RCC 7860 (cell line): ENCODE results near the gene COL6A2.

Experiments used
- DNase-seq: peaks from one replicate; pipeline ENCODE4 v3.0.0-alpha.2; 2015; ENCODE audit warnings: low spot score
- FAIRE-seq: peaks from 2 replicates; lab custom pipeline; 2012; peaks lifted over from hg19 to GRCh38; lab: Jason Lieb, UNC

The COL6A2 gene

DNA sequence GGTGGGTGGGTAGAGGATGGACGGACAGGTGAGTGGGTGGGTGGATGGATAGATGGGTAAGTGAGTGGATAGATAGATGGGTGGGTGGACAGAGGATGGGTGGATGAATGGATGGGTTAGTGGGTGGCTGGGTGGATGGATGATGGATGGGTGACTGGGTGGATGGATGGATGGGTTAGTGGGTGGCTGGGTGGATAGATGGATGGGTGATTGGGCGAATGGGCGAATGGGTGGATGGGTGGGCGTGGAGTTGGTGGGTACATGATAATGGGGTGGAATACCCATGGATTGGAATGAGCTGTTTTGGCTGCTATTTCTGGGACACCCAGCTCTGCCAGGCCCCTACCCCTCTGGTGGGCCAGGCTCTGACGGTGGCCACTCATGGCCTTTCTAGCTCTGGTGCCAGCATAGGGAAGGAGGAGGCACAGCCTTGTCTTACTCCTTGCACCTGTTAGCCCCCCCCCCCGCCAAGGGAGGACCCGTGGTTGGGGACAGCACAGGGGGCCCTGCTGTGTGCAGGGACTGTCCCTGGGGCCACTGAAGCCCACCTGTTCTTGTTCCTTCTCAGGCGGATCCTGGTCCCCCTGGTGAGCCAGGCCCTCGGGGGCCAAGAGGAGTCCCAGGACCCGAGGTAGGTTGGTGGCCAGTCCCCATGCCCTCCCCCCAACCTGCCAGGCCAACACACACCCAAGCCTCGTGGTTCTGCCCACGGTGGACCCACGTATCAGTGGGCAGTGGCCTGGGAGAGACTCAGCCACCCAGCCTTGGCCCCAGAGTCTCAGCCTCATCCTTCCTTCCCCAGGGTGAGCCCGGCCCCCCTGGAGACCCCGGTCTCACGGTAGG is 26.4 kb downstream of the COL6A2 start:
- FAIRE-seq (no peak), DNase-seq (no peak)

DNA sequence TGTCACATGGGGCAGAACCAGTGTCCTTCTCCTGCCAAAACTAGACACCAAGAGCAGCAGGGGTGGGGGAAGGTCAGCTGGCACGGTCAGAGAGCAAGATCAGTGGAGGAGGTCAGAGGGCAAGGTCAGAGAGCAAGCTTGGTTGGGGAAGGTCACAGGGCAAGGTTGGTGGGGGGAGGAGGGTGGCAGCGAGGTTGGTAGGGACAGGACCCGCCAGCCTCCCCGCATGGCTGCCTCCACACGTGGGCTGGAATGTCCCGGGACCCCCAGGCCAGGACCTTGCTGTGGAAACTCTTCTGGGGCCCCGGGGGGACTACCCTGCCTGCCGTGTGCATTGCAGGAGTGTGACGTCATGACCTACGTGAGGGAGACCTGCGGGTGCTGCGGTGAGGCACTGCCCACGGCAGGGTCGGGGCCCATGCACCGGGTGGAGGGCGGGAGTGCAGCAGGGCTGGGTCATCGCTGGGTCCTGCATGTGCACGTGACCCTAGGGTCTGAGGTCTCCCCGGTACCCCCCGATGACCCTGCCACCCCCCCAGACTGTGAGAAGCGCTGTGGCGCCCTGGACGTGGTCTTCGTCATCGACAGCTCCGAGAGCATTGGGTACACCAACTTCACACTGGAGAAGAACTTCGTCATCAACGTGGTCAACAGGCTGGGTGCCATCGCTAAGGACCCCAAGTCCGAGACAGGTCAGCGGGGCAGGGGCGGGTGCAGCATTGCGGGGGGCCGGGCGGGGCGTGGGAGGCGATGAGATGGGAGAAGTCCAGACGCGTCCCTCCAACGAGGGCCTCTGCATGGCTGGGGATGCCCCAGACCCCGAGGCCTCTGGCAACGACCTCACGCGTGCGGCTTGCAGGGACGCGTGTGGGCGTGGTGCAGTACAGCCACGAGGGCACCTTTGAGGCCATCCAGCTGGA is 27.3 kb downstream of the COL6A2 start:
- DNase-seq = no peak
- no peak for FAIRE-seq

DNA sequence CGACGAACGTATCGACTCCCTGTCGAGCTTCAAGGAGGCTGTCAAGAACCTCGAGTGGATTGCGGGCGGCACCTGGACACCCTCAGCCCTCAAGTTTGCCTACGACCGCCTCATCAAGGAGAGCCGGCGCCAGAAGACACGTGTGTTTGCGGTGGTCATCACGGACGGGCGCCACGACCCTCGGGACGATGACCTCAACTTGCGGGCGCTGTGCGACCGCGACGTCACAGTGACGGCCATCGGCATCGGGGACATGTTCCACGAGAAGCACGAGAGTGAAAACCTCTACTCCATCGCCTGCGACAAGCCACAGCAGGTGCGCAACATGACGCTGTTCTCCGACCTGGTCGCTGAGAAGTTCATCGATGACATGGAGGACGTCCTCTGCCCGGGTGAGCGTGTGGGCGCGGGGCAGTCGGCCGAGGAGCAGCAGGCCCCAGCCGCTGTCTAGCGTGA is 28.0 kb downstream of the COL6A2 start:
- FAIRE-seq (no peak), DNase-seq (no peak)

DNA sequence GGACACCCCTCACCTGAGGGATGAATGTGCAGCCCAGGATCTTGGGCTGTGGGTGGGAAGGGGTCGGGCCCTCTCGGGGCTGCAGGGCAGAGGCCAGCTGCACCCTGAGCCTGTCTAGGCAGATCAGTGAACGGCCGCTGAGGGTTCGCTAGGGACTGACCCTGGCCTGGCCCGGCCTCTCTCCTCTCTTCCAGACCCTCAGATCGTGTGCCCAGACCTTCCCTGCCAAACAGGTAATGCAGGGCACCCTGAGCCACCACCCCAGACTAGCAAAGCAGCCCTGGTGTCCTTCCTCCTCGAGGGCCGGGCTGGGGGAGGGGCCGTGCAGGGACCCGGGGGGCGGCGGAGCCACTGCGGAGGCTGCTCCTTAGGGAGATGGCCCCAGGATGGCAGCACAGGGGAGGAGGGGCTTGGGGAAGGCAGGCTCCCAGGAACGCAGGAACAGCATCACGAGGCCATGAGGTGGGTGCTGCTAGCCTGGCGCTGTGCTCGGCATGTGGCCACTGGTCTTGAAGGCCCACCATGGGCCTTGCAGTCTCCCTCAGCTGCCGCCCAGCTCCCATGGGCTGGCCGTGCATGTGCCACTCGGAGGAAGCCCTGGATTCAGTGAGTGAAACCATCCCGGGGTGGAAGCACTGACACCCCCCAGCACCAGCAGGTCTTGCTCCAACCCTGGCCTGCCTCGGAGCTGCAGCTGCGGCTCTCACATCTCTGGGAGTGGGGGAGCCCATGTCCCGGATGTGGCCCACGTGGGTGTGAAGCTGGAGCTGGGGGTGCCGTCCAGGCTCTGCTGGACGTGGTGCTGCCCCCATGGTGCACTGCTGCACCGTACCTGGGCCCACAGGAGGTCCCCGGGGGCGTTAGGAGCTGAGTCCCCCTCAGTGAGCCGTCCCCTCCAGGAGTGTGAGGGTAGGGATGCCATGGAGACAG is 28.7 kb downstream of the COL6A2 start:
- no peak for DNase-seq
- FAIRE-seq = no peak

DNA sequence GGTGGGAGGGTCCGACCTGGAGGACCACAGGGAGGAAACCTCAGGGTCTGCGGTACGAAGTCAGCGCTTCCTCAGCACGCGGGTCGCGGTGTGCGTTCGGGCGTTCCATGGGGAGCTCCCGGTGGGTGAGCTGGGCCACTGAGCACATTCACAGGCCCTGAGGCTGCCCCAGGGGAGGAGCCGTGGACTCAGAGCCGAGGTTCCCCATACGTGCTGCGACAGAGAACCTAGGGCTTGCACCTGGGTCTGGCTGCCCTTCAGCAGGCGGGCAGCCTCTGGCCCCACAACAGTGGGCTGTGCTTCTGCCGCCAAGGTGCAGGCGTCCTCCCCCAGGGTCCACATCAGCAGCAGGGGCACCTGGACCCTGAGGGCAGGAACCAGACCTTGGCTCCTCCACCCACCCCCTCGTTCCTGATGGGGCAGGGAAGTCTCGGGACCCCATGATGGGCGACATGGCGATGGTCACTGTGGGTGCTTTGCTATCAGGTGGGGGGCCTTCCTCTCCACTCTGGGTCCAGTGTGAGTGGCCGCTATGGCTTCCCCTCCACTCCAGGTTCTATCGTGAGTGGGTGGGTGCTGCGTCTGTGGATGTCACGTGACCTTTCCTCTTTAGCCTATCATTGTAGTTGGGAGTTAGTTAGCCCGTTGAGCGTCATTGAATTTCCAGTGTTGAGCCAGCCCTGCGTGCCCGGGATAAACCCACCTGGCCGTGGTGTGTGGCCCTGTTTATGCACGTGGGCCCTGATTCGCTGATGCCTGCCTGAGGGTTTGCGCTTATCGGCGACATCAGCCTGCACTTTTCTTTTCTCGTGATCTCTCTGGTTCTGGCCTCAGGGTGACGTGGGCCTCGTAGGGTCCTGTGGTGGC is 29.6 kb downstream of the COL6A2 start:
- DNase-seq (no peak), FAIRE-seq (no peak)

DNA sequence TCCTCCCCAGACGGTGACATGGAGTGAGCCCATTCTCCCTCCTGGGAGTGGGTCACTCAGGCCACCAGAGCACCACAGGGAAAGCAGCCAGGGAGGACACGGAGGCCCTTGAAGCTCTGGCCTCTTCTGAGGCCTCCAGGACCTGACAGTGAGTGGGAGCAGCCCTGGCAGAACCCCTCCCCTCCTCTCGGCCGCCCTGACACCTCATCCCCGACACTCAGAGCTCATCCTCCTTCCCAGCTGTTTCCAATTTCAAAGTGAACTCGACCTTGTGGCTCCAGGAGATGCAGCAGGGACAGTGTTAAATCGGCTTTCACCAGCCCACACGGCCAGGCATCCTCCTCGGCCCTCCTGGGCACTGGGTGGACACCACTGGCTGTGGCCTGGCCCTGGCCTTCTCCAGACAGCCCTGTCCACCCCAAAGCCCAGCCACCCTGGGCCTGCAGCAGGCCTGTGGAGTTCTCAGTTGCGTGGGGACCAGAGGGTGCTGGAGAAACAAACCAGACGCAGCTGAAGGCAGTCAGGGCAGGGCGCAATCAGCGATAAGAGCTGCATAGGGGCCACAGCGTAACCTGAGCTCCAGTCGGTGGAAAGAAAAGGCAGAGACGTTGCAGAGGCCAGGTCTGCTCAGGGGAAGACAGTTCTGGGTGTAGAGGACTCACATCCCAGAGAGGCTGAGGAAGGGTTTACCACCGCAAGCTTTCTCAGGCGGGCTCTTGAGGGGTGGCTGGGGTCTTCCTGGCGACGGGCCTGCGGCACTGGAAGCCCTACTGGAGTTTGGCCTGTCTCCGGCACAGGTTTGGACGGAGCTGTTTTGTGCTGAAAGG is 30.4 kb downstream of the COL6A2 start:
- no peak for FAIRE-seq
- no peak for DNase-seq

DNA sequence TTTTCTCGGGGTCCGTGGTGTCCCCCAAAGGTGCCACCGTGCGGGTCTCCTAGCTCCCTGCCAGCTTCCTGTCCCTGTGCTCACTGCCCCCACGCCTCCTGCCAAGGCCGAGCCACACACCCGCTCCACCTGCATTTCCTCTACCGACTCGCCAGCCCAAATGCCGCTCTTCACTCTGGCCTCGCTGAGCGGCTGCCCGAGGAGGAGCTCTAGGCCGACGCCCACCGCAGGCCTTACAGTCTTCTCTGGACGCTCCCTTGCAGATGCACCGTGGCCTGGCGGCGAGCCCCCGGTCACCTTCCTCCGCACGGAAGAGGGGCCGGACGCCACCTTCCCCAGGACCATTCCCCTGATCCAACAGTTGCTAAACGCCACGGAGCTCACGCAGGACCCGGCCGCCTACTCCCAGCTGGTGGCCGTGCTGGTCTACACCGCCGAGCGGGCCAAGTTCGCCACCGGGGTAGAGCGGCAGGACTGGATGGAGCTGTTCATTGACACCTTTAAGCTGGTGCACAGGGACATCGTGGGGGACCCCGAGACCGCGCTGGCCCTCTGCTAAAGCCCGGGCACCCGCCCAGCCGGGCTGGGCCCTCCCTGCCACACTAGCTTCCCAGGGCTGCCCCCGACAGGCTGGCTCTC is 31.1 kb downstream of the COL6A2 start:
- DNase-seq (no peak), FAIRE-seq (no peak)

DNA sequence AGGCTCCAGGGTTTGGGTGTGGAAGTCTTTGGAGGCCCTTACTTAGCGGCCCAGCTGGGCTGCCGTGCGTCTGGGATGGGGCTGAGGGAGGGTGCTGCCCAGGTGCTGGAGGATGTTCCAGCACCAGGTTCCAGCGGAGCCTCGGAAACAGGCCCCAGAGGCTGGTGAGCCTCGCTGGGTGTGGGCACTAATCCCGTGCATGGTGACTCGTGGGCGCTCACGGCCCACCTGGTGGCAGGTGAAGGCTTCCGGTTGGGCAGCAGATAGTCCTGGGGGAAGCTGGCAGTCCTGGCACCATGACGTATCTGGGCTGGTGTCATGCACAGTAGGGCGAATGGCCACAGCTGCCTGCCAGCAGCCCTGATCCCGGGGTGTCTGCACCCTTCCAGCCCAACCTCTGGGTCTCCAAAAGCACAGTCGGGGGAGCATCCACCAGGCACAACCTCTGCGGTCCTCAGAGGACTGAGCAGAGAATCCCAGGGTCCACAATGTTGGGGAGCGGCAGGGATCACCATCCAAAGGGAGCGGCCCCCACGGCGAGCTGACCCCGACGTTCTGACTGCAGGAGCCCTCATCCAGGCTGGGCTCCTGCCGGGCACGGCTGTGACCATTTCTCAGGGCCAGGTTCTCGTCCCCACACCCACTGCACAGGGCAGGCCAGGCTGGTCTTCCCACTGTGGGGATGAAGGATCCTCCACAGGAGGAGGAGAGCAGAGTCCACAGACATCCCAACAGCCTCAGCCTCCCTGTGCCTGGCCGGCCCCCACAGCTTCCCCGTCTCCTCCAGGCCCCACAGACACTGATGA is 32.1 kb downstream of the COL6A2 start:
- no peak for DNase-seq
- FAIRE-seq = no peak

DNA sequence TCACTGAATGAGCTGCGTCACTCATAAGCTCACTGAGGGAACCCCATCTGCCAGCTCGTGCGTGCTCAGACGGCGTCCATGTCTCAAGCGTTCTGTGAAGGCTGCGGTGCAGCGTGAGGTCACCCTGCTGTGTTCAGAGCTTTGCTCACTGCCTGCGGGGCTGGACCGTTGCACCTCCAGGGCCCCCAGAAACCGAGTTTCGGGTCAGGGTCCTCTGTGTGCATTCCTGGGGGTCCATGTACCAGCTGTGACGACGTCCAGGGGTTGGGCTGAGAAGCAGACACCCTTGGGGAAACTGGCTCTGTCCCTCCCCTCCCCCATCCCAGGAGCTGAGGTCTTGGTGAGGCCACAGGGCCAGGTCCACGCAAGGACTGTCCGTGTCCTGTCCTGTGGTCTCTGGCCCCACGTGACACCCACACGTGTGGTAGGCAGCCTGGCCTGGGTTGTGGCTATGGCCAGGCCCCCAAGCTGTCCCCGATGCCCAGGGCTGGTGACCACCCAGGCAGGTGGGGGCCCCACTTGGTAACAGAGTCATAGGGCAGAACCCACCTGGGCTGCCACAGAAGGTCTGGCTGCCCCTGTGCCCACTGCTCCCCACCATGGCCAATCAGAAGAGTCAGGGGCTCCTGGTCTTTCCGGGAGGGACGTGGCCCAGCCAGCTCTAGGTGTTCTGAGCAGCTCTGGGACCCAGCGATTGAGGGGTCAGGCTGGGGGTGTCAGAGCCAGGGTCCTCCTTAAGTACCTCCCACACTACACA is 33.1 kb downstream of the COL6A2 start:
- DNase-seq (no peak), FAIRE-seq (no peak)

DNA sequence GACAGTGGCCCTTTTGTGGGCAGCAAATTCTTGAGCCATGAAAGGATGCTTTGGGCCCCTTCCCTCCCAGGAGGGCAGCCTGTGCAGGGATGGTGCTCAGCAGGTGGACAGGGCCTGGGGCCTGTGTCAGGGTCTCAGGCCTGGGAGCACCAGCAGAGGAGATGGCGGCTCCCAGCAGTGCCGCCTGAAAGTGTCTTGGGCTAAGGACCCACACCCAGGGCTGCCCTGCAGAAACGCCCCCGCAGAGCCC is 33.6 kb downstream of the COL6A2 start:
- DNase-seq (no peak), FAIRE-seq (no peak)

DNA sequence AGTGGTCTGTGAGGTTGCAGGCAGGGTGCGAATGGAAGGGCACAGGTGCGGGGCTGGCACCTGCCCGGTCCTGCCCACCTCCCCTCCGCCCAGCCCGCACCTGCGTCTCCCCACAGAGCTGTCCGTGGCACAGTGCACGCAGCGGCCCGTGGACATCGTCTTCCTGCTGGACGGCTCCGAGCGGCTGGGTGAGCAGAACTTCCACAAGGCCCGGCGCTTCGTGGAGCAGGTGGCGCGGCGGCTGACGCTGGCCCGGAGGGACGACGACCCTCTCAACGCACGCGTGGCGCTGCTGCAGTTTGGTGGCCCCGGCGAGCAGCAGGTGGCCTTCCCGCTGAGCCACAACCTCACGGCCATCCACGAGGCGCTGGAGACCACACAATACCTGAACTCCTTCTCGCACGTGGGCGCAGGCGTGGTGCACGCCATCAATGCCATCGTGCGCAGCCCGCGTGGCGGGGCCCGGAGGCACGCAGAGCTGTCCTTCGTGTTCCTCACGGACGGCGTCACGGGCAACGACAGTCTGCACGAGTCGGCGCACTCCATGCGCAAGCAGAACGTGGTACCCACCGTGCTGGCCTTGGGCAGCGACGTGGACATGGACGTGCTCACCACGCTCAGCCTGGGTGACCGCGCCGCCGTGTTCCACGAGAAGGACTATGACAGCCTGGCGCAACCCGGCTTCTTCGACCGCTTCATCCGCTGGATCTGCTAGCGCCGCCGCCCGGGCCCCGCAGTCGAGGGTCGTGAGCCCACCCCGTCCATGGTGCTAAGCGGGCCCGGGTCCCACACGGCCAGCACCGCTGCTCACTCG is 34.1 kb downstream of the COL6A2 start:
- FAIRE-seq (no peak), DNase-seq (no peak)

DNA sequence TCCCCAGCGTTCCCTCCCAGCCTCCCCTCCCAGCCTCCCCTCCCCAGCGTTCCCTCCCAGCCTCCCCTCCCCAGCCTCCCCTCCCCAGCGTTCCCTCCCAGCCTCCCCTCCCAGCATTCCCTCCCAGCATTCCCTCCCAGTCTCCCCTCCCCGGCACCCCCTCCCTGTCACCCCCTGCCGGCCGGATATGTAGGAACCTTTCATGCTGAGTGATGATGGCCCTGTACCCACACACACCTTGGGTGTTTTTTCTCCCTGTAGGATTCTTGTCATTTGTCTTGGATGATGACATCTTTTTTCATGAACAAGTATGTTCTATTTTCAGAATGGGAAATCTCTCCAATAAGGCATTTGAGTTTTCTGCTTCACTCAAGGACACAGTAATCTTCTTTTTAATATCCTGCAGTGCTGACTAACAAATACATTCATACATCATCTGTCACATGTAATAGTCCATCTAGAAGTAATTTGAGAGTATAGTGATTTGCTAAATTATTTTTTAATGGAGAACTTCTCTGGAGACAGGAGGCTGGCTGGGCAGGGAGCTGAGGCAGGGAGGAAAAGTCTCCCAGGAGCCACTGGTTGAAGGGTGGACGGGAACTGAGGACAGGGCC is 38.0 kb downstream of the COL6A2 start:
- FAIRE-seq (no peak), DNase-seq (no peak)

DNA sequence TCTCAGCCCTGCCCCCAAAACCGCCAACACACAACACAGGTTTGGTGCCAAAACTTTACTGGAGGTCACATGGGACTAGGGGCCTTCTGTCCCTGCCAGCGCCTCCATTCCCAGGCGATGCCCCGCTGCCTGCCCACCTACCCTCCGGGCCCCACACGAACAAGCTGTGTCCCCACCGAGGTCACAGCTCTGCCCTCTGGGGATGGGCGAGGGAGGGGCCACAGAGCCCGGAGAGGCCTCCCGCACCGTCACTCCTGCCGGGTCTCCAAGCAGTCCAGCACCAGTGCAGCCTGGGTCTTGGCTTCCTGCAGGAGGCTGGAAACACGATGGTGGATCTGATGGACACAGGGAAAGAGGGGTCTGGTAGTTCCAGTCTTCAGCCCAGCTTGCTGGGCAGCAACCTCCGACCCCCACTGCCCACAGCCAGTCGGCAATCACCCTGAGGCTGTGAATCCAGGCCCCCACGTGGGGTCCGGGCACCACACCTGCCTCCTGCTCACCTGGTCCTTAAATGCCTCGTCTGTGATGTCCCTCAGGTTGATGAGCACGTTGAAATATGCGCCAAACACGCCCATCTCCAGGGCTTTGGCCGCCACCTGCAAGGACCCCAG is 38.9 kb downstream of the COL6A2 start:
- FAIRE-seq (no peak), DNase-seq (no peak)

DNA sequence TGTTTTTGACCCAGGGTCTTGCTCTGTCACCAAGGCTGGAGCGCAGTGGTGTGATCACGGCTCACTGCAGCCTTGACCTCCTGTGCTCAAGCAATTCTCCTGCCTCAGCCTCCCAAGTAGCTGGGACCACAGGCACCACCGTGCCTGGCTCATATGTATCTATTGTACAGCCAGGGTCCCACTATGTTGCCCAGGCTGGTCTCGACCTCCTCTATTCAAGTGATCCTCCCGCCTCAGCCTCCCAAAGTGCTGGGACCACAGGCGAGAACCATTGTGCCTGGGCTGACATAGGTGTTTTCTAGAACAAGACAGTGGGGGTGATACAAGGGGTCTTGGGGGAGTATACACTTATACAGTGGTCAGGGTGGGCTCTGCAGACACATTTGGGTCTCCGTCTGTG is 40.0 kb downstream of the COL6A2 start:
- FAIRE-seq (no peak), DNase-seq (no peak)

DNA sequence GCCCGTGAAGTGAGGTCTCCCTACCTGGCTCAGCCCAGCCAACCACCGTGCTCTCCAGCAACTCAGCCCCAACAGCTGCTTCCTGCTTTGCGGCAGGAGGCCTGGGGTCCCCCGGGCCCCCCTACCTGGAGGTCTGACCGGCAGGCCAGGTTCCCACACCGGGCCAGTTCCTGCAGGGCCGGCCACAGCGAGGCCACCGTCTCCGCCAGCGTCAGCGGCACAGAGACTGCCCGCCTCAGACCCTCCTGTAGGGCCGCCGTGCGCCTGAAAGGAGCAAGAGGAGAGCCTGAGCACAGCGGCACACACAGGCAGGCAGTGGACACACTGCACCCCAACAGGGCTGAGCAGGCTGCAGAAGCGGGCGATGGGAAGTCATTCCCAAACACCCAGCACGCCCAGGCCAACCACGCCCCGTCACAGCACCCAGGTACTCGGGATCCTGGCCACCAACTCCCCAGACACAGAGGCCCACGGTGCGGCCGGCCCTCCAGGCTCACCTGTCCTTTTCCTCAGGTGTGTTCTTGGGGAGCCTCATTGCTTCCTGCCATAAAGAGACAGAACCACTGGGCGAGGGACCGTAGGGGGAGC is 40.6 kb downstream of the COL6A2 start:
- FAIRE-seq (no peak), DNase-seq (no peak)
